SH-SY5Y (cell line): ENCODE measurements around the gene CAV3.

Experiments used
- GATA2 ChIP-seq: IDR thresholded peaks from 2 replicates; pipeline ENCODE4 v1.6.1; 2011; ENCODE audit warnings: mild to moderate bottlenecking, low read depth, low read length
- GATA3 ChIP-seq: IDR thresholded peaks from 2 replicates; pipeline ENCODE4 v1.6.1; 2011; ENCODE audit warnings: low read depth, mild to moderate bottlenecking, low read length, moderate library complexity

DNA sequence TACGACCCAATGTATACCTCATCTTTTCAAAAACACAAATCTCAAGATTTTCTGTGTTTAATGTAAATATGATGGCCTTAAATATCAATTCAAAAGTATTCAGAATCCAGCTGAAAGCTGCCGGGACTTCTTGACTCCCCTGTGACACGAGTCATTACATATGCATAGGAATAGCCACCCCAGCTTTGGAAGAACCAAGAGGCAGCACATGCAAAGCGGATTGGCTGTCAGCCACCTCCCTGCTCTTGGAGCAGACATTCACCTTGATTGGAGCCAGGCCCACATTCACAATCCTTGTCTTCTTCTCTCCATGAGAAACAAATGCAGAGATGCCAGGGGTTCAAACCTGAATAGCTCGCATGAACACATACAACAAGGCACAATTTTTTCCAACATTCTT lies 10.8 kb upstream of the CAV3 start:
- no peak for TF ChIP-seq GATA2
- no peak for TF ChIP-seq GATA3
